K562 (cell line): Measurements from ENCODE around the gene NKAIN1. TPM values are rescaled to one million over a fixed set of nuclear protein-coding genes. Genes with fewer than 3 reads are reported as not detected.

Experiments
- ATAC-seq: fragments of 200-7000 bp; cut with Tn5 transposase; 3 replicates; pipeline ENCODE4 v1.9.1; 2020; ENCODE audit warnings: moderate library complexity
- BruUV-seq: library from RNA; stranded (reverse); fragments of 400-500 nt; replicated peaks from 2 replicates; lab custom pipeline; 2021; lab: Mats Ljungman, UMichigan
- CTCF ChIA-PET: fragments of 300-600 bp; formaldehyde crosslinking; extraction: SDS; loops from one replicate; lab custom pipeline; 2021; ENCODE audit warnings: low intra/inter-chr PET ratio; lab: Yijun Ruan, JAX
- POLR2A ChIA-PET: fragments of 300-600, 350-650 bp; sonication (Branson Sonifier 250); formaldehyde crosslinking; extraction: SDS; loops from one replicate; lab custom pipeline; 2021; ENCODE audit warnings: antibody characterized with exemption, inconsistent platforms; lab: Yijun Ruan, JAX
- DNase-seq, 4 experiments: peaks; one replicate each; pipeline versions ENCODE4 v3.0.0 to v3.0.0-alpha.2; 2011 to 2018; ENCODE audit warnings: low spot score in 3 of 4, mixed read lengths in 3 of 4; ENCODE audit errors: extremely low read depth in 1 of 4
- FAIRE-seq: peaks from 2 replicates; lab custom pipeline; 2011; peaks lifted over from hg19 to GRCh38; lab: Jason Lieb, UNC
- H2AFZ ChIP-seq: 2 replicates; pipeline ENCODE4 v1.6.0; 2011; ENCODE audit warnings: low read depth, low read length, control low read depth, inconsistent platforms
- H3K27ac ChIP-seq: fragments of 200-600 bp; 3 replicates; pipeline ENCODE4 v1.8.0; 2011; ENCODE audit warnings: low read depth, mild to moderate bottlenecking, control low read depth, inconsistent platforms, low read length, moderate library complexity, mixed read lengths; ENCODE audit errors: extremely low read depth
- H3K27me3 ChIP-seq, 2 experiments: fragments of 300-600 bp in 1 of 2; 2 replicates in 1 of 2; 3 replicates in 1 of 2; pipeline versions ENCODE4 v1.6.0 to v1.8.0; 2011; ENCODE audit warnings: inconsistent platforms in 2 of 2, low read length in 2 of 2, mild to moderate bottlenecking in 1 of 2, mixed read lengths in 1 of 2, moderate library complexity in 1 of 2; ENCODE audit not compliant: control insufficient read depth in 2 of 2, insufficient read depth in 2 of 2
- H3K36me3 ChIP-seq: fragments of 300-600 bp; 3 replicates; pipeline ENCODE4 v1.8.0; 2011; ENCODE audit warnings: mild to moderate bottlenecking, low read length, inconsistent platforms; ENCODE audit not compliant: control insufficient read depth, insufficient read depth
- H3K4me1 ChIP-seq, 2 experiments: fragments of 200-600 bp in 1 of 2; replicated peaks in 1 of 2; 2 replicates in 1 of 2; 3 replicates in 1 of 2; pipeline versions ENCODE4 v1.5.1 to v1.8.0; 2011; ENCODE audit warnings: inconsistent platforms in 2 of 2, low read length in 2 of 2, mild to moderate bottlenecking in 1 of 2, mixed read lengths in 1 of 2, moderate library complexity in 1 of 2; ENCODE audit not compliant: control insufficient read depth in 2 of 2, insufficient read depth in 2 of 2
- H3K4me2 ChIP-seq: 2 replicates; pipeline ENCODE4 v1.6.1; 2011; ENCODE audit warnings: low read length, control low read depth, inconsistent platforms, mixed read lengths; ENCODE audit not compliant: insufficient read depth
- H3K4me3 ChIP-seq: fragments of 200-600 bp; sonication (generic), shearing (Covaris generic); 2 replicates; pipeline ENCODE4 v1.5.1; 2016; ENCODE audit warnings: control low read depth, inconsistent platforms
- H3K79me2 ChIP-seq: fragments of 200-600 bp; 3 replicates; pipeline ENCODE4 v1.8.0; 2011; ENCODE audit warnings: low read length, inconsistent platforms; ENCODE audit not compliant: control insufficient read depth, insufficient read depth
- H3K9ac ChIP-seq, 2 experiments: 2 replicates each; pipeline versions ENCODE4 v1.6.0 to v1.6.1; 2011; ENCODE audit warnings: low read depth in 2 of 2, low read length in 2 of 2, control low read depth in 1 of 2, inconsistent platforms in 1 of 2, mild to moderate bottlenecking in 1 of 2, mixed read lengths in 1 of 2; ENCODE audit not compliant: insufficient read depth in 1 of 2
- H3K9me1 ChIP-seq: one replicate; pipeline ENCODE4 v1.6.0; 2011; ENCODE audit warnings: inconsistent platforms, mild to moderate bottlenecking, low read length, moderate library complexity; ENCODE audit not compliant: control insufficient read depth, insufficient read depth
- H3K9me3 ChIP-seq: replicated peaks from 2 replicates; pipeline ENCODE4 v1.5.1; 2011; ENCODE audit warnings: low read depth, low read length, inconsistent platforms; ENCODE audit not compliant: control insufficient read depth, insufficient read depth
- H4K20me1 ChIP-seq: replicated peaks from 2 replicates; pipeline ENCODE4 v1.6.1; 2011; ENCODE audit warnings: low read length, inconsistent platforms, mixed read lengths; ENCODE audit not compliant: control insufficient read depth, insufficient read depth
- FOXP4 ChIP-seq: sonication (generic); formaldehyde crosslinking; IDR thresholded peaks from 2 replicates; pipeline ENCODE4 v1.8.0; 2022; ENCODE audit warnings: mild to moderate bottlenecking, missing genetic modification reagents, borderline replicate concordance
- NCOA6 ChIP-seq: fragments of 450-650 bp; IDR thresholded peaks from 2 replicates; pipeline ENCODE4 v1.6.1; 2017; ENCODE audit warnings: mild to moderate bottlenecking
- SMAD2 ChIP-seq: fragments of 150-350 bp; IDR thresholded peaks from 2 replicates; pipeline ENCODE4 v1.6.1; 2014; ENCODE audit warnings: low read depth, mild to moderate bottlenecking, low read length
- XRCC5 ChIP-seq: fragments of 200-400 bp; formaldehyde crosslinking; IDR thresholded peaks from 2 replicates; pipeline ENCODE4 v1.6.1; 2017; ENCODE audit warnings: low read depth, mild to moderate bottlenecking, low read length
- ZKSCAN8 ChIP-seq: fragments of 200-800 bp; sonication (Bioruptor generic); IDR thresholded peaks from 2 replicates; pipeline ENCODE4 v1.6.1; 2016; ENCODE audit warnings: missing genetic modification characterization, missing compliant biosample characterization
- ZNF449 ChIP-seq: fragments of 250-450 bp; sonication (Bioruptor Pico); IDR thresholded peaks from 2 replicates; pipeline ENCODE4 v1.8.0; 2022; ENCODE audit warnings: moderate library complexity, mild to moderate bottlenecking, inconsistent platforms
- WGBS: fragments of 100-300 bp; shearing (Covaris generic); methylation state at CpG from one replicate; pipeline ENCODE4 v1.1.6; 2016; ENCODE audit warnings: low coverage, mixed read lengths; ENCODE audit not compliant: insufficient coverage; ENCODE audit errors: missing lambda C conversion rate; 5-methylcytosine and 5-hydroxymethylcytosine counted together
- in situ Hi-C: fragments of 300-500 bp; cut with MboI; formaldehyde crosslinking; loops from 4 replicates; pipeline ENCODE4 v1.15.0; 2018; ENCODE audit warnings: inconsistent platforms, mixed read lengths
- intact Hi-C: fragments of 100-400 bp; cut with micrococcal nuclease; formaldehyde crosslinking; loops from 2 replicates; pipeline ENCODE4 v1.14.2; 2022
- polyA plus RNA-seq, 8 experiments: library from polyadenylated mRNA; depleted of rRNA in 4 of 8; stranded (reverse) in 5 of 8; unstranded in 3 of 8; fragments of >200 nt; fragmentation: Nextera tagmentation in 2 of 8; fragmentation: Illumina TruSeq in 1 of 8; extraction: Ambion mirVana in 2 of 8; extraction: Trizol in 1 of 8; gene quantifications; 2 replicates each; pipeline versions ENCODE4 v1.2.1 to v1.2.3, GENCODE V29; 2011 to 2014; ENCODE audit warnings: inconsistent platforms in 1 of 8, missing spikeins in 1 of 8
- total RNA-seq, 7 experiments: library from RNA; depleted of rRNA in 6 of 7; stranded (reverse); fragments of >200 nt in 6 of 7; fragmentation: Illumina TruSeq in 2 of 7; extraction: Trizol in 2 of 7; gene quantifications; 2 replicates each; pipeline versions ENCODE4 v1.2.1 to v1.2.3, GENCODE V29; 2011 to 2021; ENCODE audit warnings: low replicate concordance in 1 of 7
- TF ChIP-seq, protein P1 (sequence below): sonication (generic); formaldehyde crosslinking; IDR thresholded peaks from 2 replicates; pipeline ENCODE4 v1.8.1; 2022; ENCODE audit warnings: missing genetic modification reagents

NKAIN1 gene
- total and polyA plus RNA-seq, 9 of the 15 experiments (the other 6 are each of a cell fraction or from before 2014, with no cell fraction given): 0.03 to 0.22 (median 0.04) TPM; not detected in 3

GRCh38 chr1:31208361-31208945, 31.2 kb downstream of the NKAIN1 start (continued):
- TF ChIP-seq FOXP4 (CRISPR knock-in tag) (no peak), NCOA6 (no peak)

GRCh38 chr1:31207569-31207968, 32.1 kb downstream of the NKAIN1 start:
- TF ChIP-seq ZNF449 (CRISPR knock-in tag): no peak
- TF ChIP-seq ZKSCAN8 (CRISPR knock-in tag): no peak
- no peak for TF ChIP-seq SMAD2
- no peak for TF ChIP-seq XRCC5
- TF ChIP-seq, protein P1, sequence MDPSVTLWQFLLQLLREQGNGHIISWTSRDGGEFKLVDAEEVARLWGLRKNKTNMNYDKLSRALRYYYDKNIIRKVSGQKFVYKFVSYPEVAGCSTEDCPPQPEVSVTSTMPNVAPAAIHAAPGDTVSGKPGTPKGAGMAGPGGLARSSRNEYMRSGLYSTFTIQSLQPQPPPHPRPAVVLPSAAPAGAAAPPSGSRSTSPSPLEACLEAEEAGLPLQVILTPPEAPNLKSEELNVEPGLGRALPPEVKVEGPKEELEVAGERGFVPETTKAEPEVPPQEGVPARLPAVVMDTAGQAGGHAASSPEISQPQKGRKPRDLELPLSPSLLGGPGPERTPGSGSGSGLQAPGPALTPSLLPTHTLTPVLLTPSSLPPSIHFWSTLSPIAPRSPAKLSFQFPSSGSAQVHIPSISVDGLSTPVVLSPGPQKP (CRISPR knock-in tag): no peak
- Histone ChIP-seq H3K9me3 (no peaks in the 10 kb centered on the region), H4K20me1 (peaks cover 4% of the 10 kb centered on the region; the same call in 1 of the 2 replicates), H3K9ac (no peak overlapping the region), H2AFZ (no peak overlapping the region), H3K79me2 (no peaks in the 10 kb centered on the region), H3K9me1 (no peaks in the 10 kb centered on the region), H3K36me3 (no peaks in the 10 kb centered on the region), H3K4me2 (no peak overlapping the region), H3K4me3 (no peak overlapping the region), H3K4me1 (no peaks in the 10 kb centered on the region), H3K27me3 (peaks cover 31 to 51% of the 10 kb centered on the region in 2 experiments), H3K27ac (no peak overlapping the region)
- in situ Hi-C loops: no loop called here
- ChIA-PET CTCF (no interaction called here), POLR2A (interaction anchor here (0.5 to 1.2 kb wide), 4 partner anchors 10 to 143 kb away, joined by 3 to 4 read pairs (median 4); no protein-coding TSS in a partner anchor)
- ATAC-seq: no peak
- BruUV-seq: no TSS peak
- DNase-seq: no peak
- intact Hi-C loops: no loop called here
- 8% methylated on average over 5 of the region's 5 CpGs for WGBS
- FAIRE-seq: no peak
